DND-41 (cell line): ENCODE data around the gene HDAC7.

Source experiments
- CTCF ChIP-seq: IDR thresholded peaks from 2 replicates; pipeline ENCODE4 v1.5.1; 2012; ENCODE audit warnings: borderline replicate concordance, low read length, moderate library complexity, mild to moderate bottlenecking; ENCODE audit not compliant: poor library complexity, severe bottlenecking; ENCODE audit errors: extremely low read depth
- EZH2 ChIP-seq: IDR thresholded peaks from 3 replicates; pipeline ENCODE4 v1.6.1; 2012; ENCODE audit warnings: borderline replicate concordance, low read depth, mild to moderate bottlenecking, moderate library complexity, low read length, inconsistent platforms; ENCODE audit not compliant: severe bottlenecking

- TF ChIP-seq CTCF (no peak), EZH2 (no peak)
Measured at GRCh38 chr12:47822401-47822800, 2.7 kb upstream of the HDAC7 start.
